Activated CD8-positive, alpha-beta memory T cell treated with anti-CD3 and anti-CD28 coated beads, Interleukin-2, amount 10 ng/mL, durations not matched to agents 7 days and 5 days (primary cell): ENCODE measurements around the gene PTEN. TPM values are rescaled to one million over a fixed set of nuclear protein-coding genes. Genes with fewer than 3 reads are reported as not detected.
"Not testable (repeated sequence)": the region's sequence is repeated elsewhere in the genome, so short reads cannot be mapped to it uniquely, and the experiment has no call there.

Experiments
- ATAC-seq: fragments of 150-1000 bp; cut with Tn5 transposase; one replicate; pipeline ENCODE4 v1.10.0; 2021; ENCODE audit warnings: moderate library complexity
- CTCF ChIA-PET: fragments of 350-600 bp; sonication (Branson Sonifier 250); formaldehyde crosslinking; loops from one replicate; lab custom pipeline; 2021; ENCODE audit warnings: antibody characterized with exemption; lab: Charles Lee
- DNase-seq: peaks from one replicate; pipeline ENCODE4 v3.0.0-alpha.2; 2020
- H3K27ac Mint-ChIP-seq: one replicate; pipeline ENCODE4 v1.8.0; 2021; ENCODE audit warnings: mild to moderate bottlenecking, mixed read lengths
- H3K27me3 Mint-ChIP-seq: one replicate; pipeline ENCODE4 v1.8.0; 2021; ENCODE audit warnings: mixed read lengths
- H3K36me3 Mint-ChIP-seq: one replicate; pipeline ENCODE4 v1.8.0; 2021; ENCODE audit warnings: mild to moderate bottlenecking, mixed read lengths
- H3K4me1 Mint-ChIP-seq: one replicate; pipeline ENCODE4 v1.8.0; 2021; ENCODE audit warnings: mixed read lengths
- H3K4me3 Mint-ChIP-seq: one replicate; pipeline ENCODE4 v1.8.0; 2021; ENCODE audit warnings: mild to moderate bottlenecking, moderate library complexity, mixed read lengths
- H3K9me3 Mint-ChIP-seq: one replicate; pipeline ENCODE4 v1.8.0; 2022; ENCODE audit warnings: low read depth, mixed read lengths
- total RNA-seq, 2 experiments: library from RNA; stranded (reverse); gene quantifications; one replicate each; pipeline ENCODE4 v1.2.3, GENCODE V29; 2021

Gene PTEN
- total RNA-seq, 2 experiments from 2014 or later: 73.7 to 90.4 TPM

- H3K27me3 Mint-ChIP-seq: no peaks in the 10 kb centered on the region
- CTCF ChIA-PET: no interaction called here
- H3K36me3 Mint-ChIP-seq: peaks cover 49% of the 10 kb centered on the region
- DNase-seq (no peak), ATAC-seq (no peak)
- peak overlapping the region; percentile 92 for H3K4me3 Mint-ChIP-seq
- H3K27ac Mint-ChIP-seq: no peak overlapping the region
- H3K4me1 Mint-ChIP-seq: peaks cover 36% of the 10 kb centered on the region
- H3K9me3 Mint-ChIP-seq: no peaks in the 10 kb centered on the region
Observed at GRCh38 chr10:87867453-87867852, 4.0 kb downstream of the PTEN start.

- ATAC-seq (no peak), DNase-seq (no peak)
- no peak overlapping the region for H3K27ac Mint-ChIP-seq
- CTCF ChIA-PET: no interaction called here
- H3K27me3 Mint-ChIP-seq: no peaks in the 10 kb centered on the region
- no peaks in the 10 kb centered on the region for H3K9me3 Mint-ChIP-seq
- peaks cover 38% of the 10 kb centered on the region for H3K4me1 Mint-ChIP-seq
- H3K4me3 Mint-ChIP-seq: peak overlapping the region; percentile 53
- peaks cover 51% of the 10 kb centered on the region for H3K36me3 Mint-ChIP-seq
Observed at GRCh38 chr10:87868277-87868676, 4.9 kb downstream of the PTEN start.

- H3K27me3 Mint-ChIP-seq, ATAC-seq, DNase-seq, H3K27ac Mint-ChIP-seq, H3K9me3 Mint-ChIP-seq, CTCF ChIA-PET, H3K4me3 Mint-ChIP-seq: not testable (repeated sequence)
- Mint-ChIP-seq H3K4me1 (peaks cover 41% of the 10 kb centered on the region), H3K36me3 (peaks cover 54% of the 10 kb centered on the region)
Observed at GRCh38 chr10:87869139-87869538, 5.7 kb downstream of the PTEN start.

GRCh38 chr10:87869773-87870551 lies 6.5 kb downstream of the PTEN start:
- peaks cover 43% of the 10 kb centered on the region for H3K4me1 Mint-ChIP-seq
- CTCF ChIA-PET: no interaction called here
- DNase-seq (no peak), ATAC-seq (no peak)
- peaks cover 48% of the 10 kb centered on the region for H3K36me3 Mint-ChIP-seq
- no peak overlapping the region for H3K27ac Mint-ChIP-seq
- H3K4me3 Mint-ChIP-seq: no peak overlapping the region
- H3K9me3 Mint-ChIP-seq: no peaks in the 10 kb centered on the region
- no peaks in the 10 kb centered on the region for H3K27me3 Mint-ChIP-seq

- Mint-ChIP-seq H3K36me3 (peaks cover 41% of the 10 kb centered on the region), H3K4me3 (no peak overlapping the region), H3K27ac (no peak overlapping the region), H3K4me1 (peaks cover 36% of the 10 kb centered on the region), H3K27me3 (no peaks in the 10 kb centered on the region), H3K9me3 (no peaks in the 10 kb centered on the region)
- CTCF ChIA-PET: interaction anchor here (1.9 kb wide), 1 partner anchor 11 kb away, joined by 6 read pairs; no protein-coding TSS in a partner anchor
- DNase-seq (no peak), ATAC-seq (no peak)
Observed at GRCh38 chr10:87872828-87873227, 9.4 kb downstream of the PTEN start.

- H3K36me3 Mint-ChIP-seq: peaks cover 42% of the 10 kb centered on the region
- H3K27me3 Mint-ChIP-seq: no peaks in the 10 kb centered on the region
- no peaks in the 10 kb centered on the region for H3K9me3 Mint-ChIP-seq
- DNase-seq (no peak), ATAC-seq (no peak)
- no peak overlapping the region for H3K27ac Mint-ChIP-seq
- no peak overlapping the region for H3K4me3 Mint-ChIP-seq
- H3K4me1 Mint-ChIP-seq: peaks cover 34% of the 10 kb centered on the region
- CTCF ChIA-PET: interaction anchor here (1.9 kb wide), 1 partner anchor 11 kb away, joined by 4 read pairs; the partner anchor contains the start of genes KLLN and PTEN
Observed at GRCh38 chr10:87873656-87874055, 10.2 kb downstream of the PTEN start.

- Mint-ChIP-seq H3K9me3 (peaks cover under 1% of the 10 kb centered on the region), H3K4me1 (peaks cover 21% of the 10 kb centered on the region), H3K4me3 (no peak overlapping the region), H3K36me3 (peaks cover 50% of the 10 kb centered on the region), H3K27ac (no peak overlapping the region), H3K27me3 (no peaks in the 10 kb centered on the region)
- CTCF ChIA-PET: interaction anchor here (0.9 kb wide), 1 partner anchor 17 kb away, joined by 3 read pairs; no protein-coding TSS in a partner anchor
- DNase-seq: no peak
- ATAC-seq: no peak
Observed at GRCh38 chr10:87875929-87876571, 12.6 kb downstream of the PTEN start.

- CTCF ChIA-PET: no interaction called here
- H3K4me1 Mint-ChIP-seq: peaks cover 21% of the 10 kb centered on the region
- H3K9me3 Mint-ChIP-seq: peaks cover 2% of the 10 kb centered on the region
- no peaks in the 10 kb centered on the region for H3K27me3 Mint-ChIP-seq
- no peak overlapping the region for H3K27ac Mint-ChIP-seq
- H3K4me3 Mint-ChIP-seq: no peak overlapping the region
- no peak for DNase-seq
- H3K36me3 Mint-ChIP-seq: peaks cover 51% of the 10 kb centered on the region
- ATAC-seq: no peak
Observed at GRCh38 chr10:87878664-87879459, 15.4 kb downstream of the PTEN start.

GRCh38 chr10:87880336-87880735 lies 16.9 kb downstream of the PTEN start:
- peaks cover 52% of the 10 kb centered on the region for H3K36me3 Mint-ChIP-seq
- H3K4me1 Mint-ChIP-seq: peaks cover 16% of the 10 kb centered on the region

GRCh38 chr10:87881373-87882059 lies 18.1 kb downstream of the PTEN start:
- H3K27me3 Mint-ChIP-seq, DNase-seq, H3K4me3 Mint-ChIP-seq, H3K9me3 Mint-ChIP-seq, H3K27ac Mint-ChIP-seq, ATAC-seq: not testable (repeated sequence)
- peaks cover 14% of the 10 kb centered on the region for H3K4me1 Mint-ChIP-seq
- CTCF ChIA-PET: interaction anchor here (1.2 kb wide), 1 partner anchor 10 kb away, joined by 3 read pairs; no protein-coding TSS in a partner anchor
- peaks cover 60% of the 10 kb centered on the region for H3K36me3 Mint-ChIP-seq

More at GRCh38 chr10:87880336-87880735, 16.9 kb downstream of the PTEN start:
- Mint-ChIP-seq H3K27me3 (no peaks in the 10 kb centered on the region), H3K27ac (no peak overlapping the region), H3K4me3 (no peak overlapping the region), H3K9me3 (peaks cover 2% of the 10 kb centered on the region)
- CTCF ChIA-PET: no interaction called here
- ATAC-seq (no peak), DNase-seq (no peak)

- no peak overlapping the region for H3K27ac Mint-ChIP-seq
- CTCF ChIA-PET: interaction anchor here (1.2 kb wide), 1 partner anchor 11 kb away, joined by 3 read pairs; no protein-coding TSS in a partner anchor
- H3K36me3 Mint-ChIP-seq: peaks cover 65% of the 10 kb centered on the region
- no peak overlapping the region for H3K4me3 Mint-ChIP-seq
- no peak for DNase-seq
- no peaks in the 10 kb centered on the region for H3K27me3 Mint-ChIP-seq
- H3K4me1 Mint-ChIP-seq: peaks cover 16% of the 10 kb centered on the region
- H3K9me3 Mint-ChIP-seq: peaks cover 14% of the 10 kb centered on the region
- ATAC-seq: no peak
Observed at GRCh38 chr10:87882555-87883294, 19.3 kb downstream of the PTEN start.

- Mint-ChIP-seq H3K4me1 (peaks cover 7% of the 10 kb centered on the region), H3K4me3 (no peak overlapping the region), H3K9me3 (peaks cover 12% of the 10 kb centered on the region), H3K27me3 (no peaks in the 10 kb centered on the region), H3K27ac (no peak overlapping the region), H3K36me3 (peaks cover 59% of the 10 kb centered on the region)
- ATAC-seq: no peak
- no peak for DNase-seq
- CTCF ChIA-PET: no interaction called here
Observed at GRCh38 chr10:87886635-87887034, 23.2 kb downstream of the PTEN start.
